Bronchial smooth muscle cell (primary cell): ENCODE measurements around the gene CKMT1A. TPM values are rescaled to one million over a fixed set of nuclear protein-coding genes. Genes with fewer than 3 reads are reported as not detected.

Experiments
- total RNA-seq: library from RNA; depleted of rRNA; stranded (reverse); fragments of >200 nt; gene quantifications from 2 replicates; pipeline ENCODE4 v1.2.1, GENCODE V29; 2014

Gene CKMT1A
- 0.16 and 0.26 TPM in 2 replicates for total RNA-seq

GRCh38 chr15:43693148-43694022, at the start of gene CKMT1A:
Gene CKMT1A, plus strand, starts transcription at chr15:43693859. Its CDS starts 192 bp downstream, at chr15:43694051.

DNA sequence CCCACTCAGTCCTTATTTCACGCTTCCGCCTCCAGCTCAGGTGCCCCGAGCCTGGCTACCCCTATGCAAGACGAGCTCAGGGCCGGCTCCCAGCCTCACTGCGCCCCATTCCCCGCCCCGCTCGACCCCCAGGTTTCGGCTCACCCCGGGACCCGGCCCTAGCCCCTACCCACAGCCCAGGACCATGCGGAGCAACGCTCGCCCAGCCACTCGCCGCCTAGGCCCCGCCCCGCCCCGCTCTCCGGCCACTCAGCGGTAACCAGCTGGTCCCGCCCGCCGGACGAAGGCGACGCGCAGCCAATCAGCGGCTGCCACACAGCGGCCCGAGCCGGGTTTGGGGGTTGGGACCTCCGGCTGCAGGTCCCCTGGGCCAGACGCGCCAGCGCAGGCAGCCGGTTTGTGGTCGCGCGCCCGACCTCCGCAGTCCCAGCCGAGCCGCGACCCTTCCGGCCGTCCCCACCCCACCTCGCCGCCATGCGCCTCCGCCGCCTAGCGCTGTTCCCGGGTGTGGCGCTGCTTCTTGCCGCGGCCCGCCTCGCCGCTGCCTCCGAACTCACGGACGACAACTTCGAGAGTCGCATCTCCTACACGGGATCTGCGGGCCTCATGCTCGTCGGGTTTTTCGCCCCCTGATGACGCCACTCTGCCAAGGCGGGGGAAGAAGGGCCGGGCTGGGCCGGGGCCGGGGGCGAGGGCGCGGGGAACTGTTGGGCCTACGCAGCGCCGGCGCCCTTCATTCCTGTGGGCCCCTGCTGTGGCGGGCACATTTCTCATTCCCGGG, 44.8 kb upstream of the CKMT1A start, which contains the start of gene CATSPER2:
Gene CATSPER2 (minus strand): TSS at position 196 of the 781 bp plus-strand sequence. CDS start 783 bp downstream, outside the sequence.

GRCh38 chr15:43746245-43746902, 52.7 kb downstream of the CKMT1A start, which contains the start of gene PDIA3:
Gene PDIA3, plus strand, starts transcription at chr15:43746438. Its CDS starts 102 bp downstream, at chr15:43746540.

Other genes starting within 250 kb of the CKMT1A start
- 81.7 and 84.2 TPM in 2 replicates for gene TP53BP1, start 200.7 kb upstream of the CKMT1A start, total RNA-seq
- 42.0 and 53.7 TPM in 2 replicates for gene MAP1A, start 176.3 kb upstream of the CKMT1A start, total RNA-seq
- gene PPIP5K1, start 103.7 kb upstream of the CKMT1A start, total RNA-seq: 21.8 and 23.3 TPM in 2 replicates
- gene CKMT1B, start 99.8 kb upstream of the CKMT1A start, total RNA-seq: not detected in 2 replicates
- gene STRC, start 75.1 kb upstream of the CKMT1A start, total RNA-seq: 0.09 and 0.16 TPM in 2 replicates
- gene CATSPER2, start 45.0 kb upstream of the CKMT1A start, total RNA-seq: 1.1 and 1.3 TPM in 2 replicates
- 77.9 and 95.7 TPM in 2 replicates for gene PDIA3, start 52.6 kb downstream of the CKMT1A start, total RNA-seq
- gene ELL3, start 83.1 kb downstream of the CKMT1A start, total RNA-seq: 4.9 and 10.7 TPM in 2 replicates
- 316 and 469 TPM in 2 replicates for gene SERF2, start 98.5 kb downstream of the CKMT1A start, total RNA-seq
- not detected in 2 replicates for gene SERINC4, start 106.4 kb downstream of the CKMT1A start, total RNA-seq
- 5.5 and 11.0 TPM in 2 replicates for gene HYPK, start 106.7 kb downstream of the CKMT1A start, total RNA-seq
- gene MFAP1, start 130.8 kb downstream of the CKMT1A start, total RNA-seq: 32.0 and 33.7 TPM in 2 replicates
- gene WDR76, start 133.1 kb downstream of the CKMT1A start, total RNA-seq: 2.1 and 3.3 TPM in 2 replicates